Measurements from ENCODE around the gene RAI2. TPM values are rescaled to one million over a fixed set of nuclear protein-coding genes. Genes with fewer than 3 reads are reported as not detected.

RAI2 gene
- total RNA-seq, 6 donors from 2014 or later: 13.6 to 28.1 (median 19.1) TPM

- TF ChIP-seq POLR2AphosphoS5 (IDR thresholded peaks at IDR 0.05) (no peak), EP300 (IDR thresholded peaks at IDR 0.05) (no peak), POLR2A (IDR thresholded peaks at IDR 0.05) (no peak)
- TF ChIP-seq, protein P1, sequence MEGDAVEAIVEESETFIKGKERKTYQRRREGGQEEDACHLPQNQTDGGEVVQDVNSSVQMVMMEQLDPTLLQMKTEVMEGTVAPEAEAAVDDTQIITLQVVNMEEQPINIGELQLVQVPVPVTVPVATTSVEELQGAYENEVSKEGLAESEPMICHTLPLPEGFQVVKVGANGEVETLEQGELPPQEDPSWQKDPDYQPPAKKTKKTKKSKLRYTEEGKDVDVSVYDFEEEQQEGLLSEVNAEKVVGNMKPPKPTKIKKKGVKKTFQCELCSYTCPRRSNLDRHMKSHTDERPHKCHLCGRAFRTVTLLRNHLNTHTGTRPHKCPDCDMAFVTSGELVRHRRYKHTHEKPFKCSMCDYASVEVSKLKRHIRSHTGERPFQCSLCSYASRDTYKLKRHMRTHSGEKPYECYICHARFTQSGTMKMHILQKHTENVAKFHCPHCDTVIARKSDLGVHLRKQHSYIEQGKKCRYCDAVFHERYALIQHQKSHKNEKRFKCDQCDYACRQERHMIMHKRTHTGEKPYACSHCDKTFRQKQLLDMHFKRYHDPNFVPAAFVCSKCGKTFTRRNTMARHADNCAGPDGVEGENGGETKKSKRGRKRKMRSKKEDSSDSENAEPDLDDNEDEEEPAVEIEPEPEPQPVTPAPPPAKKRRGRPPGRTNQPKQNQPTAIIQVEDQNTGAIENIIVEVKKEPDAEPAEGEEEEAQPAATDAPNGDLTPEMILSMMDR (IDR thresholded peaks at IDR 0.05): no peak
- Histone ChIP-seq H3K36me3 (no peaks in the 10 kb centered on the region), H3K27me3 (no peaks in the 10 kb centered on the region), H3K27ac (no peak overlapping the region), H3K4me1 (no peaks in the 10 kb centered on the region), H3K4me3 (no peak overlapping the region), H3K9me3 (no peaks in the 10 kb centered on the region)
- ATAC-seq (ENCODE audit: low FRiP score in 2 of 2) (no peak), DNase-seq (no peak)
- 56 to 83% methylated on average over 2 of the region's 2 CpGs for WGBS, 2 donors
Measured at GRCh38 chrX:17758382-17758781, 102.7 kb downstream of the RAI2 start.

DNA sequence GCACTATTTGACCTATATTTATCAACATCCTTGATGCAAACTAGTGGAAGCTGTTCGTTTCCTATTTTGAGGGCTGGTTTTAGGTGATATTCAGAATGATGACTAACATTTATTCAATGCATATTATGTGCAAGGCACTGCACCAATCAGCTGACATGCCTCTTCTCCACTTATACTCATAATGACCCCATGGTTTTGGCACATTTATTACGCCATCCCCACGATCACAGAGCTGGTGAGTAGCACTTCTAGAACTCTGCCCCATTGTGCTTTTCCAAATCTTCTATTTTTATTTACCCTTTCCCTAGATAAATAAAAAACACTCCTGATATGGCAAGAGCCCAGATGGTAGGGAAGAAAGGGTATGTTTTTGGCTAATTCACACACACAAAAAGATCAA lies 110.7 kb downstream of the RAI2 start:
- Histone ChIP-seq H3K27me3 (no peaks in the 10 kb centered on the region), H3K36me3 (peaks cover 0 to 6% (median 0%) of the 10 kb centered on the region in 4 donors), H3K9me3 (no peaks in the 10 kb centered on the region), H3K4me1 (no peaks in the 10 kb centered on the region), H3K27ac (no peak overlapping the region), H3K4me3 (no peak overlapping the region)
- DNase-seq (no peak), ATAC-seq (ENCODE audit: low FRiP score in 2 of 2) (no peak)
- 65 to 80% methylated on average over 3 of the region's 3 CpGs for whole genome bisulfite sequencing, 2 donors
- TF ChIP-seq EP300 (IDR thresholded peaks at IDR 0.05) (no peak), POLR2A (IDR thresholded peaks at IDR 0.05) (no peak), POLR2AphosphoS5 (IDR thresholded peaks at IDR 0.05) (no peak)
- TF ChIP-seq, protein P1 (IDR thresholded peaks at IDR 0.05): no peak

Other genes with a start within 250 kb of the RAI2 start
- gene SCML1, start 123.8 kb downstream of the RAI2 start, total RNA-seq: 10 to 100 TPM in 4 of 6 donors, 1 to 10 TPM in 2; 6.8 to 20.9 (median 12.8) TPM